Endometrial microvascular endothelial cells (primary cell): ENCODE data around the gene DCP1A. TPM values are rescaled to one million over a fixed set of nuclear protein-coding genes. Genes with fewer than 3 reads are reported as not detected.
"Not testable (repeated sequence)": the region's sequence is repeated elsewhere in the genome, so short reads cannot be mapped to it uniquely, and the experiment has no call there.

Experiments used
- in situ Hi-C: cut with HindIII; loops from 2 replicates; pipeline ENCODE4 v1.10.0; 2017; ENCODE audit warnings: low sequenced_read_pairs, low pct_unique_long_range_greater_than_20kb; ENCODE audit errors: inconsistent ontology term
- total RNA-seq: library from RNA; depleted of rRNA; stranded (reverse); fragments of >200 nt; gene quantifications from one replicate; pipeline ENCODE4 v1.2.3, GENCODE V29; 2015; ENCODE audit errors: inconsistent ontology term

Gene DCP1A
- total RNA-seq, 1 donor from 2014 or later = 15.0 TPM

DNA sequence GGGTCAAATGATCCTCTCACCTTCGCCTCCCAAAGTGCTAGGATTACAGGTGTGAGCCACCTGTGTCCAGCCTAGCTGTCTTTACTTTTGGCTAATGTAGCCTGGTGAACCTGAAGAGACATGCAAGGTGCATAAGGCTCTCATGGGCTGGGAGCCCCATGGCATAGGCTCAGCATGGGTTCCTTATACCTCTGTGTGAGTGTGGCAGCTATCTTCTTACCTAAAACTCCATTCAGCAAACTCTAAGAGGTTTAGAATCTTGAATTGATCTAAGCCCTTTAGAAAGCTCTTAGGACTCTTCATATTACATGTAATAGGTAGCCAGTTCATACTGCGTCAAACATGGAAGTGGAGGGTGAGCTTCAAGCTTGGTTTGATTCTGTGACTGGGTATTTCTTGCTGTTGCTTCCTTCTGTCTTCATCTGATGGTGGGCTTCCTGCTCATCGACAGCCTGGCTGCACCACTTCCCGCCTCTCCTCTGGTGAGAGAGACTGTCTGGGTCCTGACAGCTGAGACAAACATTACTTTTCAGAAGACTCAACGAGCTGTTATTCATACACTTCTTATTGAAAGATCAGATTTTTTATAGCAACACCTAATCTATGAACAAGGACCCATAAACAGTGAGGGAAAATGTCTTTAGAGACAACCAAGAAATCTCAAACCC, 72.3 kb downstream of the DCP1A start:
- in situ Hi-C loops = no loop called here

- in situ Hi-C loops = no loop called here
Measured at GRCh38 chr3:53273146-53273670, 74.1 kb downstream of the DCP1A start.

- in situ Hi-C loops = no loop called here
Measured at GRCh38 chr3:53269888-53270880, 77.2 kb downstream of the DCP1A start.

DNA sequence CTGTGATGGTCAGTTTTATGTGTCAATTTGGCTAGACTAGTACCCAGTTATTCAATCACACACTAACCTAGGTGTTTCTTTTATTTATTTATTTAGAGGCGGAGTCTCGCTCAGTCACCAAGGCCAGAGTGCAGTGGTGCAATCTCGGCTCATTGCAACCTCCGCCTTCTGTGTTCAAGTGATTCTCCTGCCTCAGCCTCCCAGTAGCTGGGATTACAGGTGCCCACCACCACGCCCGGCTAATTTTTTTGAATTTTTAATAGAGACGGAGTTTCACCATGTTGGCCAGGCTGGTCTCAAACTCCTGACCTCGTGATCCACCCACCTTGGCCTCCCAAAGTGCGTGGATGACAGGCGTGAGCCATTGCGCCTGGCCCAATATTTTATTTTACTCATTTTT, 78.2 kb downstream of the DCP1A start:
- in situ Hi-C loops = not testable (repeated sequence)

DNA sequence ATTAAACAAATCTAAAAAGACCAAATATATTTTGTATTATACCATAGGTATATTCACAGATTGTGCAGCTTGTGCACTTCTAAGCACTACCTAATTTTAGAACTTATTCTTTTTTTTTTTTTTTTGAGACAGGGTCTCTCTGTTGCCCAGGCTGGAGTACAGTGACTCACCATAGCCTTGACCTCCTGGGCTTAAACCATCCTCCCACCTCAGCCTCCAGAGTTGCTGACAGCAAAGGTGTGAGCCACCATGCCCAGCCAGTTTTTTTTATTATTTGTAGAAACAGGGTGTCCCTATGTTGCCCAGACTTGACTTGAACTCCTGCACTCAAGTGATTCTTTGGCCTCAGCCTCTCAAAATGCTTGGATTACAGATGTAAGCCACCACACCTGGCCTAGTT, 79.6 kb downstream of the DCP1A start:
- in situ Hi-C loops = no loop called here

GRCh38 chr3:53264718-53265117, 82.6 kb downstream of the DCP1A start:
- in situ Hi-C loops = no loop called here

GRCh38 chr3:53263907-53264306, 83.4 kb downstream of the DCP1A start:
- in situ Hi-C loops = no loop called here

DNA sequence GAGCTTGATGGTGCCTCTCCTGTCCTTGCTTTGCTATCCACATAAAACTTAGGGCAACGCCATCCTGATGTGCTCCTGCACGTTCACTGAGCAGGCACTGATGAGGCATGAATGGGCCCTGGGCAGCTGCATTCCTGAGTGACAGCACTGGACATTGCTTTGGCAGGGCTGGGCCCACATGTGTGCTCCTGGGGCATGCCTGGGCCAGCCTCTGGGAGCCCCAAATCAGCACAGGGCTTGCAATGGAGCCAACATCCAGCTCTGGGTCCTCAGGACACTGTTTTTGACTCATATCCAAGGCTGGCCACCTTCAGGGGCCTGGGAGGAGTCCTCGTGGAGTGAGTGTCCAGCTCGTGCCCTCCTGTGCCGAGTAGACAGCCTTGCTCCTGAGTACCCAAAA, 85.6 kb downstream of the DCP1A start:
- in situ Hi-C loops = no loop called here

- in situ Hi-C loops = no loop called here
Measured at GRCh38 chr3:53260286-53260785, 87.0 kb downstream of the DCP1A start.

DNA sequence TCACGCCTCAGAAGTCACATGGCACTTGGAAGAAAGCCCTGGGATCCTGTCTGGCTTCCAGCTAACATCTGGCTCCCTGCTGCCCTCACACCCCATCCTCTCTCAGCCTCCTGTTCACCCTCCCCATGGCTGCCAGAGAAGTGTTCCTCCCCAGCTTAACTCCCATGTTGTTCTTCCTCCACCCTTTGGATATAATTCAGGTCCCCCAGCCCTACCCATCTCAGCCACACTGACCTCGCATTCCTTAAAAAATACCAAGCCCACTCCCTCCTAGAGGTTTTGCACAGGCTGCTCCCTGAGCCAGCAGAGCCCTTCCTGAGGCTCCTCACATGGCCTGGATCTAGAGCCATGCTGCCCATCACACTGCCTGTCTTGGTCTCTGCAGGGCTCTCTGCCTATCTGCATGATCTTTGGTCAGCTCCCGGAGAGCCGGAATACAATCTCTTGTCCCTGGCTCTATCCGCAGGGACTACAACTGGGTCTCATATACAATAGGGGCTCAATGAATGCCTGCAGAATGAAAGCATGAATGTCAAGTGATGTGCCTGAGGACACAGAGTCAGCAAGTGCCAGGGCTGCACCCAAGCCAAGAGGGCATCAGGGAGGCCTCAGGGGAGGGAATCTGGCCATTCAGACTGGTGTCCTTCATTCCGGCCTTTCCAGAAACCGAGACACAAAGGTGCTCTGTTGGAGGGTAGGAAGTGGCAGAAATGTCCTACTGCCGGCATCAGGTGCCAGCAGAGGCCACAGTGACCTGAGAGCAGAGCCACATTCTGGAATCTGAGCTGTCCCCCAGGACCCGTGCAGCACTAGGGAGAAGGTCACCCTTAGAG, 87.7 kb downstream of the DCP1A start:
- in situ Hi-C loops = no loop called here

DNA sequence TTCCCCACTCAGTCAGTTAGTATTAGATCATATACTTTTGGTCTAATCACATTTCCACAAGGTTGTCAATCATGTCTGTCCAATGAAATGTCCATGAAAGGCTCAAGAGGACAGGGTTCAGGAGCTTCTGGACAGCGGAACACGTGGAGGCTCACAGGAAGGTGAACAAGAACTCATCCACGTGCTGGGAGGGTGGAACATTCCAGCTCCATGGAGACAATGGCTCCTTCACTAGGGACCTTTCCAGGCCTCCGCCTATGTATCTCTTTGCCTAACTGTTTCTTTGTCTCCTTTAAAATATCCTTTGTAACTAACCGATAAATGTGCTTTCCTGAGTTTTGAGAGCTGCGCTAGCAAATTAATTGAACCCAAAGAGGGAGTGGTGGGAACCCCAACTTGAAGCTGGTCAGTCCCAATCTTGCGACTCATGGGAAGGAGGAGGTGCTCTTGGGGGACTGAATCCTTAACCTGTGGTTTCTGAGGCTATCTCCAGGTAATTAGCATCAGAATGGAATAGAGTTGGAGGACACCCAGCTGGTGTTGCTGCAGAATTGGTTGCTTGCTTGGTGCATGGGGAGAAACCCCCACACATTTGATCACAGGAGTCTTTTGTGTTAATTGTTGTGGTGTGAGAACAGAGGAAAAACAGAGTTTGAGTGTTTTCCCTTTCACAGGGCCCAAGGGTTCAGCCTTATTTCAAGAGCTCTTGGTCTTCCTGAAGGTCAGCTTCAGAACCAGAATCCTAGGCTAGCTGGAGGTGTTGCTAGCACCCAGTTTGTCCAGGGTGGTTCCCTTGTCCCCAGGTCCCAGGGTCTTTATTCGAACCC, 88.5 kb downstream of the DCP1A start:
- in situ Hi-C loops = no loop called here

DNA sequence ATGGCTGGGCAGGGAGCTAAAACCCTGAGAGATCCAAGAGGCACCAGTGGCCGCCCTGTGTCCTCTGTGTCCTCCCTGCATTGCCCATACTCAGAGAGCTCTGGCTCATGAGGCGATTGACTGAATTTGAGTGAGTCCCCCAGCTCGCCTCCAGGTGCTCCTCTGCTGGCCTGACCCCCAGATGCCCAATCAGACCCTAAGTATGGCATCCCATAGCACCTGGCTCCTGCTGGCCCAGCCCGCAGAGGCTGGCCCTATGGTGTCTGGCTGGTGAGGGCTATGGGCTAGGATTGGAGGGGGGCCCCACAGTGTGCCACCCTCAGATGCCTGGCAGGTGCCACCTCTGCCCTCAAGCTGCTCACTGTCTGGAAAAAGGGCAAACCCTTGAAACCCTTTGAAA, 89.9 kb downstream of the DCP1A start:
- in situ Hi-C loops = no loop called here

- in situ Hi-C loops = no loop called here
Measured at GRCh38 chr3:53256704-53257055, 90.7 kb downstream of the DCP1A start.

DNA sequence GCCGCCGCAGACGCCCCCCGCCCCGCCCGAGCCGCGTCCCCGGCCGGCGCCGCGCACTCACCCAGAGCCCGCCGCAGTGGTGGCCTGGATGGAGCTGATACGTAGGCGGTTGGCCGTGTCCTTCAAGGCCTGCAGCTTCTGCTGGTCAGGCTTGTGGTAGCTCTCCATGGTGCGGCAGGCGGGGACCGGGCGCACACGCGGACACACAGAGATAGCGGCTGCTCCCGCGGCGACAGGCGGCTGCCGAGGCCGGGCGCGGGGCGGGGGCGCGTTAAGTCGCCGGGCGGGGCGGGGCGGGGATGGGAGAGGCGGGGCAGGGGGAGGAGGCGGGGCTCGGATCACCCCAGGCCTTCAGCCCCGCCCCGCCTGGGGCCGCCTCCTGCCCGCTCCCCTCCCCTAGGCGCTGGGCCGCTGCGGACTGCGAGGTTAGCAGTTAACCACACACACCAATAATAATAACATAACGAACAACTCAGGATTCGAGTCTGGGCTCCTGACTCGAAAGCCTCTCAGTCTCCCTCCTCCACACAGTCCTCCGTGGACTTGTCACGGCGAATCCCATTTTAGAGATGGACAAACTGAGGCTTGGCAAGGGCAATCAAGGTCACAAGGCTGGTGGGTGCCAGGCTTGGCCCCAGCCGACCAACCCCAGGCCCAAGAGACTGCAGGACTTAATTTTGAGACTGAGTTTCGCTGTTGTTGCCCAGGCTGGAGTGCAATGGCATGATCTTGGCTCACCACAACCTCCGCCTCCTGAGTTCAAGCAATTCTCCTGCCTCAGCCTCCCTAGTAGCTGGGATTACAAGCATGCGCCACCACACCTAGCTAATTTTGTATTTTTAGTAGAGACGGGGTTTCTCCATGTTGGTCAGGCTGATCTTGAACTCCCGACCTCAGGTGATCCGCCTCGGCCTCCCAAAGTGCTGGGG, 91.3 kb downstream of the DCP1A start, which contains the start of gene TKT:
Gene TKT, minus strand, starts transcription at position 248 of the 929 bp plus-strand sequence. Its CDS starts 80 bp downstream, at position 168.
- in situ Hi-C loops = no loop called here

GRCh38 chr3:53255423-53255774, 91.9 kb downstream of the DCP1A start:
- in situ Hi-C loops = no loop called here

GRCh38 chr3:53254509-53255422, 92.6 kb downstream of the DCP1A start:
- in situ Hi-C loops = no loop called here
